ENCODE results near the gene PER2. TPM values are rescaled to one million over a fixed set of nuclear protein-coding genes. Genes with fewer than 3 reads are reported as not detected.

PER2 gene
- total RNA-seq, 1 donor from 2014 or later, result 11.3 TPM

DNA sequence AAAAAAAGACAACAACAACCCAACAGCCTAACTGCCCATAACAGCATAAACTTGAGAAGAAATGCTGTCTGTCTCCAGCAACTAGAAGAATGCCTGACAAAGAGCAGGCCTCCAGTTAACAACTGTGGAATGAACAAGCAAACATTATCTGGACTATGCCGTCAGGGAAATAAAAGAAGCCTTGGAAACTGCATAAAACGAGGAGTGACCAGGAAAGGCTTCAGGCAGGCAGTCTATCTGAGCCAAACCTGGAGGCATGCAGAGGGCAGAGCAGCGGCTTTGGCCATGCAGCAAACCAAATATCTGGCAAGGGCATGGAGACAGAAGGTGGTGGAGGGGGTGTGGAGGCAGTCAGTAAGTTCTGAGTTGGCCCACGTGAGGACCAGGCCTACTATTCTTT, 59.7 kb downstream of the PER2 start:
- TF ChIP-seq, protein P1, sequence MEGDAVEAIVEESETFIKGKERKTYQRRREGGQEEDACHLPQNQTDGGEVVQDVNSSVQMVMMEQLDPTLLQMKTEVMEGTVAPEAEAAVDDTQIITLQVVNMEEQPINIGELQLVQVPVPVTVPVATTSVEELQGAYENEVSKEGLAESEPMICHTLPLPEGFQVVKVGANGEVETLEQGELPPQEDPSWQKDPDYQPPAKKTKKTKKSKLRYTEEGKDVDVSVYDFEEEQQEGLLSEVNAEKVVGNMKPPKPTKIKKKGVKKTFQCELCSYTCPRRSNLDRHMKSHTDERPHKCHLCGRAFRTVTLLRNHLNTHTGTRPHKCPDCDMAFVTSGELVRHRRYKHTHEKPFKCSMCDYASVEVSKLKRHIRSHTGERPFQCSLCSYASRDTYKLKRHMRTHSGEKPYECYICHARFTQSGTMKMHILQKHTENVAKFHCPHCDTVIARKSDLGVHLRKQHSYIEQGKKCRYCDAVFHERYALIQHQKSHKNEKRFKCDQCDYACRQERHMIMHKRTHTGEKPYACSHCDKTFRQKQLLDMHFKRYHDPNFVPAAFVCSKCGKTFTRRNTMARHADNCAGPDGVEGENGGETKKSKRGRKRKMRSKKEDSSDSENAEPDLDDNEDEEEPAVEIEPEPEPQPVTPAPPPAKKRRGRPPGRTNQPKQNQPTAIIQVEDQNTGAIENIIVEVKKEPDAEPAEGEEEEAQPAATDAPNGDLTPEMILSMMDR (IDR thresholded peaks at IDR 0.05; ENCODE audit: insufficient read depth, low read length, severe bottlenecking), result no peak
- no peaks in the 10 kb centered on the region for H3K27me3 ChIP-seq (ENCODE audit: control insufficient read depth, insufficient read depth, low read length)
- no peak for DNase-seq (ENCODE audit: low read depth)
- no peak overlapping the region for H3K4me3 ChIP-seq (ENCODE audit: low read depth, low read length)
- no peak for FAIRE-seq
- no peaks in the 10 kb centered on the region for H3K36me3 ChIP-seq (ENCODE audit: control insufficient read depth, insufficient read depth, low read length)

- Histone ChIP-seq H3K4me3 (ENCODE audit: low read depth, low read length) (no peak overlapping the region), H3K36me3 (ENCODE audit: control insufficient read depth, insufficient read depth, low read length) (no peaks in the 10 kb centered on the region), H3K27me3 (ENCODE audit: control insufficient read depth, insufficient read depth, low read length) (no peaks in the 10 kb centered on the region)
- TF ChIP-seq, protein P1 (IDR thresholded peaks at IDR 0.05; ENCODE audit: insufficient read depth, low read length, severe bottlenecking), result no peak
- DNase-seq (ENCODE audit: low read depth), result no peak
- FAIRE-seq, result no peak
Measured at GRCh38 chr2:238227587-238228032, 60.8 kb downstream of the PER2 start.

- no peak overlapping the region for H3K4me3 ChIP-seq (ENCODE audit: low read depth, low read length)
- FAIRE-seq, result peak; percentile 13
- no peak for DNase-seq (ENCODE audit: low read depth)
- TF ChIP-seq, protein P1 (IDR thresholded peaks at IDR 0.05; ENCODE audit: insufficient read depth, low read length, severe bottlenecking), result no peak
- H3K27me3 ChIP-seq (ENCODE audit: control insufficient read depth, insufficient read depth, low read length), result no peaks in the 10 kb centered on the region
- no peaks in the 10 kb centered on the region for H3K36me3 ChIP-seq (ENCODE audit: control insufficient read depth, insufficient read depth, low read length)
Measured at GRCh38 chr2:238226698-238227586, 61.5 kb downstream of the PER2 start.

- Histone ChIP-seq H3K4me3 (ENCODE audit: low read depth, low read length) (no peak overlapping the region), H3K27me3 (ENCODE audit: control insufficient read depth, insufficient read depth, low read length) (no peaks in the 10 kb centered on the region), H3K36me3 (ENCODE audit: control insufficient read depth, insufficient read depth, low read length) (no peaks in the 10 kb centered on the region)
- FAIRE-seq (no peak), DNase-seq (ENCODE audit: low read depth) (no peak)
- TF ChIP-seq, protein P1 (IDR thresholded peaks at IDR 0.05; ENCODE audit: insufficient read depth, low read length, severe bottlenecking), result no peak
Measured at GRCh38 chr2:238225911-238226697, 62.3 kb downstream of the PER2 start.

GRCh38 chr2:238225121-238225520, 63.3 kb downstream of the PER2 start:
- Histone ChIP-seq H3K4me3 (ENCODE audit: low read depth, low read length) (no peak overlapping the region), H3K27me3 (ENCODE audit: control insufficient read depth, insufficient read depth, low read length) (no peaks in the 10 kb centered on the region), H3K36me3 (ENCODE audit: control insufficient read depth, insufficient read depth, low read length) (no peaks in the 10 kb centered on the region)
- TF ChIP-seq, protein P1 (IDR thresholded peaks at IDR 0.05; ENCODE audit: insufficient read depth, low read length, severe bottlenecking), result no peak
- FAIRE-seq (no peak), DNase-seq (ENCODE audit: low read depth) (no peak)

Measured in bronchial epithelial cell (primary cell).